ENCODE measurements around the gene SENP5.

Gene SENP5

DNA sequence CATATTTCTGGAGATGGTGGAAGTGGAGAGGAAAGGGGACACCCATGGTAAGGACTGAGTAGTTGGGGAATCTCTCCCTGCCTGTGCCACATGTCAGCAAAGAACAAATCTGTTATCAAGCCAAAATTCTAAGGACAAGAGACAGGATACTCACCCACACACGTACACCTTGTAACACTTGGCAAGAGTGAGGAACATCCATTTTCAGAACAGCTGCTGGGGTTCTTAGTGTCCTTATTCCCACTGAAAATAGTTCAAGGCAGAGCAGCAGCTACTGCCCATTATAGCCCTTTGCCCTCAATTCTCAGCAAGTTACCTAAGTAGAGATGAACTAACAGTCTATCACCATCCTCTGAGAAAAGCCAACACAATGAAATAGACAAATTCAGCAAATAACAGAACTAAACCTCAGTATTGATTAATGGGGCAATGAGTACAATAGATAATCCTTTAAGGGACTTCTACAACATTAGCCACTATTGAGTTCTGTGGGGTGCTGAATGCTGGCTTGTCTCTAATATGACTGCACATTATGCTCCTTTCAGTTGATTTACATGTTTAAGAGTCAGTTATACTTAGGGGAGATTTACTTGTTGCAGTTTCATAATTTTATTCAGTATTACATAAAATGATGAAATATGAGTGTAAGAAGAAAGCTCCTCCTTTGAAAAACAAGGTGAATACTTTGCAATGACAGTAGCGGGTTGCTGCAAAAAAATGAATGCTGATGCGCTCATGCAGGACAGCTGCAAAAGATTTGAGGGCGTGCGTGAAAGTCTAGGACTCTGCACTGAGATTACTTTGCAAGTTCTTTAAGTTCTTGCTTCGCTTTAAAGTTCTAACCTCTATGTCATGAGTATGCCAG lies 22.4 kb downstream of the SENP5 start:
- no peak for DNase-seq

DNA sequence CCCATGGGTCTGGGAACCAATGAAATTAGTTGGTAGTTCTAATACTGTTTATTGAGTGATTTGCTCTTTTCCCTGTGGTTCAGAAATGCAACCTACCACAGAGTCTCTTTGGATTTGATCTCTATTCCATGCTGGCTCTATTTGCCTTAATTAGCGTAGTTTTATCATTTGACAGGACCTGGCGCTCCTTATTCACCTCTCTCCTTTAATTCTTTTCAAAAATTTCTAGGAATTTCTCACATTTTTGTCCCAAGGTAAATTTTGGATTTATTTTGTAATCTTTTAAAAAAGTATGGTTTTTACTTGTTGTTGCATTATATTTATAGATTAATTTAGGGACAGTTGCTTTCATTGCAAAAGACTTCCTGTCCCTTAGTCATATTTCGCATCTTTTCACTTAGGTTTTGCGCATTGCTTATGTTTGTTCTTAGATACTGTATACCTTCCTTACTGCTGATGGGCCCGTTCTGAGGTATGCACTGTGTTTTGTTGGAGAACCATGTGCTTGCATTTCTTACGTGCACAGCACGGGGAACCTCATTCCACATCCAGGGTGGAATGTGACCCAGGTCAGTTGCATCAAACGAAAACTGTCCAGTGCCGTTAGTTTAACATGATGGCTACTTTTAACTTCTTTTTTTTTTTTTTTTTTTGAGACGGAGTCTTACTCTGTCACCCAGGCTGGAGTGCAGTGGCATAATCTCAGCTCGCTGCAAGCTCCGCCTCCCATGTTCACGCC lies 27.0 kb downstream of the SENP5 start:
- no peak for DNase-seq

DNA sequence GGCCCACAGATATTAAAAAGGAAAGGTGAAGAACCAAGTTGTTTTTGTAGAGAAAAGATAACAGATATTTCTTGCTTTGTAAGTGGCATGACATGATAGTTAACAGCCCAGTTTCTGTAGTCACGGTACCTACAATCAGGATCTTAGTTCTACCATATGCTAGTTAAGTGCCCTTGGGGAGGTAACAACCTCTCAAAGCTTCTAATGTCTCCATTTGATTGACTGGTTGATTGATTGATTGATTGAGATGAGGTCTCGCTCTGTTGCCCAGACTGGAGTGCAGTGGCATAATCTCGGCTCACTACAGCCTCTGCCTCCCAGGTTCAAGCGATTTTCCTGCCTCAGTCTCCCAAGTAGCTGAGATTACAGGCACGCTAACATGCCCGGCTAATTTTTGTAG lies 28.5 kb downstream of the SENP5 start:
- no peak for DNase-seq

DNA sequence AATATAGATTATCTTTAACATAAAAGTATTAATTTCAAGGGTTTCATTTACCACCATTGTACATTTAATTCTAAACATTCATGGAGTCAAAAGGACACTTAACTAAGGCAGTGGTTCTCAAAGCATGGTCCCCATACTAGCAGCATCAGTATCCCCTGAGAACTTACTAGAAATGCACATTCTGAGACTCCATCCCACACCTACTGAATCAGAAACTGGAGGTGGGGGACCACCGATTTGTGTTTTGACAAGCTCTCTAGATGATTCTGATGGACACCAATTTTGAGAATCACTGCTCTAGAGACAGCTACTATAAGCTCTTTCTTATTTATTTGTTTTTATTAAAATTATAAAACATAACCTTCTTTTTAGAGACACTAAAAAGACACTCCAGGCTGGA lies 34.0 kb downstream of the SENP5 start:
- no peak for DNase-seq

DNA sequence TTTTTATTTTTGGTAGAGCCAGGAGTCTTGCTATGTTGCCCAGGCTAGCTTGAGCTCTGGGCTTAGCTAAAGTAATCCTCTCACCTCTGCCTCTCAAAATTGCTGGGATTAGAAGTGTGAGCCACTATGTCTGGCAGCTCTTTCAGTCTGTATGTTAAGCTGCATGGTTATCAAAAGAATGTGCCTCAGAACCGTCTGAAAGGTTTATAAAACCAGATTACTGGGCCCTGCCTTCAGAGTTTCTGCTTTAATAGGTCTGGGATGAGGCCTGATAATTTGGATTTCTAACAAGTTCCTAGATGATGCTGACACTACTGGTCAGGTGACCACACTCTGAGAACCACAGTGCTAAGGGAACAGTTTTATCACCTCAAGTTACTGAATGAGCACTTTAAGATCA lies 34.6 kb downstream of the SENP5 start:
- DNase-seq: no peak

DNA sequence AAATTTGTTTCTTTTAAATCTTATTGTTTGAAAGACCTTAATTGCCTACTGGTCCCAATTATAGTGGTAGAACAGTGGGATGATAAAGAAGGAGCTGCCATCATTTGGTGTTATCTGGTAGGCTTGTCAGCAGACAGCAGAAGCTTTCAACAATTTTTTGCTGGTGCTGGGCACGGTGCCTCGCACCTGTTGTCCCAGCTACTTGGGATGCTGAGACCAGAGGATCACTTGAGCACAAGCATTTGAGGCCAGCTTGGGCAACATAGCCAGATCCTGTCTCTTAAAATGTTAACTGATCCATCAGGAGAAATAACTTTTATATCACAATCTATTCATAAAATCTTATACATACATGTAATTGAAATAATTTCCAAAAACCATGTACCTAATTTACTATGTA lies 36.0 kb downstream of the SENP5 start:
- no peak for DNase-seq

DNA sequence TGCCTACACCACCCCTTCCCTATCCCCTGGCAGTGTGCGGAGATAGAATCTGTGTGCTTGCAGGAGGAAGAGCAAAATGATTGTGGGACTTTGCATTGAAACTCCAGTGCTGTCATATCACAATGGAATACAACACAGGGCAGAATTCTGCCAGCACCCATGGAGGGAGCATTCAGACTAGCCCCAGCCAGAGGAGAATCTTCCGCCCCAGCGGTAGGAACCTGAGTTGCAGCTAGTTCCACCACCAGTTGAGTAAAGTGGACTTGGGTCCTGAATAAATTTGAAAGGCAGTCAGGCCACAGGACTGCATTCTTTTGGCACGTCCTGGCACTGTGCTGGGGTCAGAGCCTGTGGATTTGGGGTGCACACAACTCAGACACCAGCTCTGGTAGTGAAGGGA lies 47.1 kb downstream of the SENP5 start:
- DNase-seq: no peak

DNA sequence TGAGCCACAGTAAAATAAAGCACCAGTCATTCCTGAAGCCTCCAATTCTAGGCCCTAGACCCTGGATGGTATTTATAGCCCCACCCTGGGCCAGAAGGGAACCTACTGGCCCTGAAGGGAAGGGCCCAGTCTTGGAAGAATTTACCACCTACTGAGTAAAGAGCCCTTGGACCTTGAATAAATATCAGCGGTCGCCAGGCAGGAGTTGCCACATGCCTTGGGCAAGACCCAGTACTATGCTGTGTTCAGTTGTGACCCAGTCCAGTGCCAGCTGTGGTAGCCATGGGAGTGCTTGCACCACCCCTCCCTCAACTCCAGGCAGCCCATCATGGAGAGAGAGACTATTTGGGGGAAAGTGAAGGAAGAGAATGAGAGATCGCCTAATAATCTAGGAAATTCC lies 47.7 kb downstream of the SENP5 start:
- no peak for DNase-seq

DNA sequence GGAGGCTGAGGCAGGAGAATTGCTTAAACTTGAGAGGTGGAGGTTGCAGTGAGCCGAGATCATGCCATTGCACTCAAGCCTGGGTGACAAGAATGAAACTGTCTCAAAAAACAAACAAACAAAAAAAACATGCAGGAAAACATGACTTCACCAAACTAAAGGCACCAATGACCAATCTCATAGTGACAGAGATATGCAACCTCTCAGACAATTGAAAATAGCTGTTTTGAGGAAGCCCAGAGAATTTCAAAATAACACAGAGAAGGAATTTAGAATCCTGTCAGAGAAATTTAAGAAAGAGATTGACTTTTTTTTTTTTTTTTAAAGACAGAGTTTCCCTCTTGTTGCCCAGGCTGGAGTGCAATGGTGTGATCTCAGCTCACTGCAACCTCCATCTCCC lies 48.5 kb downstream of the SENP5 start:
- no peak for DNase-seq

DNA sequence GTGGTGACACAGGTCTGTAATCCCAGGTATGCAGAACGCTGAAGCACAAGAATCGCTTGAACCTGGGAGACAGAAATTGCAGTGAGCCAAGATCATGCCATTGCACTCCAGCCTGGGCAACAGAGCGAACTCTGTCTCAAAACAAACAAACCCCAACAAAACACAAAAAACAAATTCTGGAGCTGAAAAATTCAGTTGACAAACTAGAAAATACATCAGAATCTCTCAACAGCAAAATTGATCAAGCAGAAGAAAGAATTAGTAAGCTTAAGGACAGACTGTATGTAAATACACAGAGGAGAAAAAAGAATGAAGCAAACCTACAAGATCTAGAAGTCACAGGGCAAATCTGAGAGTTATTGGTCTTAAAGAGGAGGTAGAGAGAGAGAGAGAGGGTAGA lies 49.3 kb downstream of the SENP5 start:
- no peak for DNase-seq

DNA sequence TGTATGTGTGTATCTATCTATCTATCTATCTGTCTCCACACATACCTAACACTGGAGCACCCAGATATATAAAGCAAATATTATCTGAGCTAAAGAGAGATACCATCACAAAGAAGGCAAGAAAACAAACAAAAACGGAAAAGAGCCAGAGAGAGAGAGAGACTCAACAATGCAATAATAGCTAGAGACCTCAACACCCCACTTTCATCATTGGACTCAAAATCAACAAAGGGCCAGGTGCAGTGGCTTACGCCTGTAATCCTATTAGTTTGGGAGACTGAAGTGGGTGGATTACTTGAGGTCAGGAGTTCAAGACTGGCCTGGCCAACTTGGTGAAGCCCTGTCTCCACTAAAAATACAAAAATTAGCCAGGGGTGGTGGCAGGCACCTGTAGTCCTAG lies 51.2 kb downstream of the SENP5 start:
- no peak for DNase-seq

DNA sequence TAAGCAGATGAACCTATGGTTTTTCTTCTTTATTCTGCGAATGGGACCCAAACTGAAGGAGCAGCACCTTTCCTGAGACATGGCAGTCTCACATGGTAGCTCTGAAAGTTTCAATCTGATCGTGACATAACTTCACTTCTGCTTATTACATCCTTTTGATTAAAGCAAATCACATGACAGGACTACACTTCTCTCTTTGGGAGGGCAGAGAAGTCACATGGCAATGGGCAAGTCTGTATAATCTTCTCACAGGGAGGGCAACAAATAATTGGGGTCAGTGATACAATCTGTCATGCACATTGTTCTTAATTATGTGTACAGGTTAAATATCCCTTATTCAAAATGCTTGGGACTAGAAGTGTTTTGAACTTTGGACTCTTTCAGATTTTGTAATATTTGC lies 53.0 kb downstream of the SENP5 start:
- DNase-seq: no peak

DNA sequence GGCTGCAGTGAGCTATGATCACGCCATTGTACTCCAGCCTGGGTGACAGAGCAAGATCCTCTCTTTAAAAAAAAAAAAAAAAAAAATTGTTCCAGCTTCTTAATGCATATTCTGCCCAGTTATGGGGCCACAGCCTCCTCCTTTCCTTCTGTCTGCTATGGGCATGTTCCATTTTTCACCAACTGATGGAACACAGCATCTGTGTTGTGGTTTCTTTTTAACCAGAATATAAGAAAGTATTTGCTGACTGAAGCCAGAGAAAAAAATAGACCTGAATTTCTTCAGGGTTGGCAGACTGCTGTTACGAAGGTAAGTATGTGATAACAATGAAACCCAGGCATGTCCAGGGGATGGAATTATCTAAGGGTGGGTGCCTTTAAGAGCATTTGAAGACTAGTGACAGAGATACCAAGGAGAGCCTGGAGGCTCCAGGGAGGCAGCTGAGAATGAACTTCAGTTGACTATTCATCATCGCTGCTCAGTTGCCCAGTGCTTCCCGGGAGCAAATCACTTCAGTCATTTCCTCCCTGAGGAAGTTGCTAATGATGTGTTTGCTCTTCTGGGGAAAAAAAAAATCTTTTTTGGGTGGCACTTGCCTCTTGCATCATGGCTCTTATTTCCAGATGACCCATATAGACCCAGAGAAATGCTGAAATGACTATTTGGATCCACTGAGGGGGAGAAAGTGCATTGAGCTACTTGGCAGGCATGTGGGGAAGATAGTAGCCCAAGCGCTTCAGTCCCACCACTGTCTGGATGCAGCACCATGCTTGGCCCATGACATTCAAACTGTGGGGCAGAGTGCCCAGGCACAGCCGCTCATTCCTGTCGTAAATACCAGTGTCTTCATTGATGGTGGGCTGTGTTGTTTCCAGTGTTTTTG lies 60.1 kb downstream of the SENP5 start:
- no peak for DNase-seq

DNA sequence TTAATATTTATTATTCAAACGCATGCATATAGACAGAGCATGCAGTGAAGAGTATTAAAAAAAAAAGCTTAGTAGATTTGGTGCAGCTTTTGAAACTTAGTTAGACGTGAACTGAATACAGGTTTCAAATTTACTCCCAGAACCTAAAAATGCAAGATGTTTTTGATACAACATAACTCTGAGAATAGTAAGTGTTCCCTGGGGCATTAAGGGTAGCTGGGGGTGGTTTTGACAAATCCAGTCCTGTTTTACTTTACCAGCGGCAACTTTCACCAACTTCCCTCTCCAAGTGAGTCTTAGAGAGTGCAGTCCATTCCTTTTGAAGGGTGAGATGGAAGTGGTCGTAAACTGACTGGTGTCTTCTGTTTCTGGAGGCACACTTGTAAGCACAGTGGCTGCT lies 63.4 kb downstream of the SENP5 start:
- DNase-seq: no peak

DNA sequence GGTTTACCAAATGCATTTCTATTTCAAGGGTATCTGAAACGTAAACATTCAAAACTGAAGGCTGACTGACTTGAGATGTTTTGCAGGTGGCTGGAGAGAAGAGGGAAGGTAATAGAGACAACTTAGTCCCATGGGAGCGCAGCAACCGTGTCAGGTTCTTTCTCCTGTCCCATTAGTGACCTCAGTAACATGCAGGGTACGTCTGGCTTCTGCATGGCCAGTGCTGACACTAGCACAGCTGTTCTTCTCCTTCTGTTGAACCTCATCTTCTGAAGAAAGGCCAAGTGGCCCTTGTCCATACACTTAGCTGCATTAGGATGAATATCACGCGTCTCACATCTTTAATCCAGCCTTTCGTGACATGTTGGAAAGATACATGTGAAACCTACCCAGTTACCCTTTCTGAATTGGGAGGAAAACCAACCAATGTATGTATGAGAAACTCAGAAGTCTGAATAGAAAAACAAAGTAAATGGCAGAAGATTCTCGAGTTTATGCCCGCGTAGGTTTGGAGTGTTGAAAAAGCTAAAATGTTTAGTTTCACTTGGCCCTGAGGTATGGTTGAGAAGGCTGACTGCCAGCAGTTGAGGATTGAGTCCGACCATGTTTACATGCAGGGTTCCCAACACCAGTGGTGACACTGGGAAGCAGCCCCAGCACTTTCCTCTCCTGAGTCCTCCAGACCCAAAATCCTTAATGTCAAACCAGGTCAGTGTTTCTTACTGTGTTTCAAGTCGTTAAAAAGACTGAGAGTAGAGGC lies 64.3 kb downstream of the SENP5 start:
- no peak for DNase-seq

DNA sequence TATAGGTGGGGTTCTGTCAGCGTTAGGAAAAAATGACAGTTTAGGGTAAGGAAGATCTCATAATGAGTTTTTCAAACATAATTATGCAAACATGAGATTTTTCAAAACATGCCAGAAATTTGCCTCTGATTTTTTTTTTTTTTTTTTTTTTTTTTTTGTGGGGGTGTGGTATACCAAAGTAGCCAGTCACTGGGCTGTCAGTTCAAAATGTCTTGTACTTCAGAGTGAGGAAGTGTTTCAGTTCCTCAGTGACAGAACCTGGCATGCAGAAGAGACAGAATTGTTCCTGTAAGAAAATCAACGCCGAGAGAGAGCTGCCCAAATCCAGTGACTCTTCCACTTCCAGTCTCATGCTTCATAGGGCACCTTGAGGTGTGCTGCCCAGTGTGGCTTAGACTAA lies 64.9 kb downstream of the SENP5 start:
- no peak for DNase-seq

DNA sequence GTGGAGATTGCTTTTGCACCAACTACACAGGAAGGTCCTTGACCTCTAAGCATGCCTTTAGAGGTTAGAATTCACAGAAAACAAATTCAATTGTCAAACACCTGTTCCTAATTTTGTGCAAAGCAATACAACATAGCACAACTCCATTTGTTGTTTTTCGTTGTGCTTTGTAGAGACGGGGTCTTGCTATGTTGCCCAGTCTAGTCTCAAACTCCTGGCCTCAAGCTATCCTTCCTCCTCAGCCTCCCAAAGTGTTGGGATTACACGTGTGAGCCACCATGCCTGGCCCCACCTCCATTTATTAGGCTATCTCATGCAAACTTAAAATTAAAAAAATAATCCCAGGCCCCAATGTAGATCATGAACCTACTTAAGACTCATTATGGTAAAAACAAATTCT lies 68.6 kb downstream of the SENP5 start:
- no peak for DNase-seq

DNA sequence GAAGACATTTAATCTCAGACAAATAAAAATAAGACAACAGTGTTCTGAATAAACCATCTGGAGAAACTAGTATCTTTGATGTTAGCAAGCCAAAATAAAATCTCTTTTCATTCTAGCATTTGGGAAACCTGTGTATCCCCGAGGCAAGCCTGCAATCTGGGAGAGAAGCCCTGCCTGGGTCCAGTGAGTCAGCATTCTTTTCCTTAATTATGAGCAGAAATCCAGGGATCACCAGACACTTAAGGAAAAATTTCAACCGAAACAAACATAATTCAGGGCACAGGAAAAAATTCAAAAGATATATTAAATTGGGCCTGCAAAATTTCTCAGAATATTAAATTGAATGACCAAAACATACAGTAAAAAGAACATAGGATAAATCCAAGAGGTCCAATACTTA lies 70.4 kb downstream of the SENP5 start:
- no peak for DNase-seq

DNA sequence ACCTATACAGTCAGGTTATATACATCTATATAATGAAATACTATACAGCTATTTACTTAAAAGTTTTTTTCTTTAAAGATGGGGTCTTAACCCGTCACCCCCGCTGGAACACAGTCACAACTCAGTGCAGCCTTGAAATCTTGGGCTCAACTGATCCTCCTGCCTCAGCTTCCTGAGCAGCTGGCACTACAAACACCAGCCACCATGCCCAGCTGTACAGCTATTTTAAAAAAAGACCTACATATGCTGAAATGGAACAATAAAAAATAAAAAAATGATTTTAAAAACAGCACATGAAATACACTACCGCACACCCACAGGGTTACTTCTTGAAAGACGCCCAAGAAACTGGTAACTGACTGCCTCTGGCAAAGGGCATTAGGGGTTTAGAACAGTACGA lies 70.9 kb downstream of the SENP5 start:
- no peak for DNase-seq

DNA sequence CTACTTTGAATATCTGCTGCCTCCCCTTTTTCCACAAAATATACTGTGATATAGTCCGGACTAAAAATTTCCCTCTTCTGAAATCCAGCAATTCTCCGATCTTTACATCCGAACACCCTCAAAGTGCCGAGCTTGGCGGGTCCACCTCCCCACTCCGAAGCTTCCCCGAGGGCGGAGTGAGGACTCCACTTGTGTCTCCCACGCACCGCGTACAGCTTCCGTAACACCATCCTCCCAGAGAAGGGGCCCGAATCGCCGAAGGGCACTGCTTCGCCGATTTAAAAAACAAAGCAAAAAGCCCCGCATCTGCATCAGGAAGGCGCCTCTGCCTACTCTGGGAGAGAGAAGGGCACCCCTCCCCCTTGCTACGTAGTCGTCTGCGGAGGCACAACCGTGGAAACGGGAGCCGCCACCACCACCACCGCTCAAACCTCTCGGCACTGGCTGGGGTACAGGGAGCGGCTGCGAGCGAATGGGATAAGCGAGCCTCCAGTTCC lies 74.1 kb downstream of the SENP5 start:
- peak; percentile 58 to 67 for DNase-seq

DNA sequence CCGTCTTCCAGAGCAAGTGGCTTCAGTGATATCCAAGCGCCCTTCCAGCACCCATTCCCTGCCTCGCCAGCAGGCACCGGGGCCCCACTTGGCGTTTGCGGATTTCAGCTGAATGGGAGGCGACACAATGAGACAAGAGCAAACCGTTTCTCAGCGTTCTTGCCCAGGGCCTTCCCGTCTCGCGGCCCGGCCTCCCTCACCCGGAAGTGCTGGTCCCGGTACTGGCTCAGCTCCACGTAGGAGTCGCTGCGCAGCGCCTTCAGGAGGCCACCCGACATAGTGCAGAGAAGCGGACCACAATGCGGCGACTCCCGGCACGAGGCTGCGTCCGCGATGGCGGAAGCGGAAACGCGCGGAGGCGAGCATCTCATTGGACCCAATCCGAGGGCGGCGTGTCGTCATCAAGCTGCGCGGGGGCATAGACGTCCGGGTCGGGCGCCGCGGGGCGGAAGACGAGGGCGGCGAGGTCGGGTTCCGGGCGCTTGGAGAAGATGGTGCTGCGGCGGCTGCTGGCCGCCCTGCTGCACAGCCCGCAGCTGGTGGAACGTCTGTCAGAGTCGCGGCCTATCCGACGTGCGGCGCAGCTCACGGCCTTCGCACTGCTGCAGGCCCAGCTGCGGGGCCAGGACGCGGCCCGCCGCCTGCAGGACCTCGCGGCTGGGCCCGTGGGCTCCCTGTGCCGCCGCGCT lies 74.7 kb downstream of the SENP5 start, which contains the start of gene NCBP2:
Gene NCBP2, minus strand, starts transcription at position 303 of the 689 bp plus-strand sequence. Its CDS starts 25 bp downstream, at position 278.
- peak; percentile 100 for DNase-seq

DNA sequence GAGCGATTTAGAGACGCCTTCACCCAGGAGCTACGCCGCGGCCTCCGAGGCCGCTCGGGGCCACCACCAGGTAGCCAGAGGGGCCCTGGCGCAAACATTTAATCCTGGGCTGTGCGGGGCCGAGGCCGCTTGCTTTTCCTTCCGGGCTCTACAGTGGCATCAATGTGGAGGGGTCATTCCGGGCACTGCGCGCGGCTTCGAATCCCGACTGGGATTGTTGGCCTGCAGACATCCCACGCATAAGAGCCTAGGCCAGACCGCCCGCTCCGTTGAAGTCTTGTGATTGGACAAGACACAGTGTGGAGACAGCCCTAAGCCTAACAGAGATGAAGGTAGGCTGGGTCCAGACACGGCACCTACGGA lies 75.2 kb downstream of the SENP5 start:
- DNase-seq: no peak

Data from activated CD4-positive, alpha-beta T cell treated with anti-CD3 and anti-CD28 coated beads, Interleukin-2, amount 50 U/mL, for 4 hours (primary cell).